ENCODE results near the gene GPR146. TPM values are rescaled to one million over a fixed set of nuclear protein-coding genes. Genes with fewer than 3 reads are reported as not detected.

Gene GPR146
- total and polyA plus RNA-seq, 11 donors: 11.1 to 56.8 (median 25.2) TPM

DNA sequence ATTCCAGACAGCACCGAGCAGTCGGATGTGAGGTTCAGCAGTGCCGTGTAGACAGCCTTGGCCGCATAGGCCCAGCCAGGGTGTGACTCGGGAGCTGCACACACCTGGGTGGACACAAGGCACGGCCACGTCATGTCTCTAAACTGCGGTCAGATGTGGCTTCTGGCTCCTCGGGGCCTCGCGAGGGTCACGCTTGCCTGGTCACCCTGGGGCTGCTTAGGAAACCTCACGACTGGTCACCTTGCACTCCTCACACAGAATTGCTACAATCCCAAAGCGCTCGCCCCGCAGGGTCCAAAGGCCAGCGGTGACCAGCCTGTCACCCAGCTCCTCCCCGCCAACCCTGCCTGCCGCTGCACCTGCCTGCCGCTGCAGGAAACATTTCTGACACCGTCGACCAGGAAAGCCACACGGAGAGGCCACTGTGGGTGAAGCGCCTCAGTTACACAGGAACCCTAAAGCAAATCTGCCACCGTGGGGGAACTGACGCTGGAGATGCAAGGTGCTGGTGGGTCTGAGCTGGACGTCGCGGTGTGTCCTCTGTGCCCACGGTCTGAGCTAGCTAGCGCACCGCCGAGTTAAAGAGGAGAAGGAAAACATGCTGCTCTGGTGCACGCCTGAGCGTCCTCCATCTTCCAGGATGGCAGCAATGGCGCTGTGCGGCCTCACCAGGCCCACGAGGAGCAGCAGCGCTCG is 48.6 kb downstream of the GPR146 start:
- H3K27ac ChIP-seq: no peak overlapping the region
- no peaks in the 10 kb centered on the region for H3K9me3 ChIP-seq
- peaks cover 0 to 23% (median 5%) of the 10 kb centered on the region in 9 donors for H3K36me3 ChIP-seq
- no peaks in the 10 kb centered on the region for H3K27me3 ChIP-seq
- H3K4me3 ChIP-seq: no peak overlapping the region
- WGBS, 4 donors: 94 to 97% (median 94%) methylated on average over 27 to 40 of the region's 40 CpGs
- ATAC-seq (no peak), DNase-seq (no peak)
- TF ChIP-seq, protein P1, sequence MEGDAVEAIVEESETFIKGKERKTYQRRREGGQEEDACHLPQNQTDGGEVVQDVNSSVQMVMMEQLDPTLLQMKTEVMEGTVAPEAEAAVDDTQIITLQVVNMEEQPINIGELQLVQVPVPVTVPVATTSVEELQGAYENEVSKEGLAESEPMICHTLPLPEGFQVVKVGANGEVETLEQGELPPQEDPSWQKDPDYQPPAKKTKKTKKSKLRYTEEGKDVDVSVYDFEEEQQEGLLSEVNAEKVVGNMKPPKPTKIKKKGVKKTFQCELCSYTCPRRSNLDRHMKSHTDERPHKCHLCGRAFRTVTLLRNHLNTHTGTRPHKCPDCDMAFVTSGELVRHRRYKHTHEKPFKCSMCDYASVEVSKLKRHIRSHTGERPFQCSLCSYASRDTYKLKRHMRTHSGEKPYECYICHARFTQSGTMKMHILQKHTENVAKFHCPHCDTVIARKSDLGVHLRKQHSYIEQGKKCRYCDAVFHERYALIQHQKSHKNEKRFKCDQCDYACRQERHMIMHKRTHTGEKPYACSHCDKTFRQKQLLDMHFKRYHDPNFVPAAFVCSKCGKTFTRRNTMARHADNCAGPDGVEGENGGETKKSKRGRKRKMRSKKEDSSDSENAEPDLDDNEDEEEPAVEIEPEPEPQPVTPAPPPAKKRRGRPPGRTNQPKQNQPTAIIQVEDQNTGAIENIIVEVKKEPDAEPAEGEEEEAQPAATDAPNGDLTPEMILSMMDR (IDR thresholded peaks at IDR 0.05): no peak
- no peak for TF ChIP-seq POLR2A (IDR thresholded peaks at IDR 0.05)
- intact Hi-C loops (cut with DNase I): no loop called here
- peaks cover 0 to 22% (median 7%) of the 10 kb centered on the region in 12 donors for H3K4me1 ChIP-seq

DNA sequence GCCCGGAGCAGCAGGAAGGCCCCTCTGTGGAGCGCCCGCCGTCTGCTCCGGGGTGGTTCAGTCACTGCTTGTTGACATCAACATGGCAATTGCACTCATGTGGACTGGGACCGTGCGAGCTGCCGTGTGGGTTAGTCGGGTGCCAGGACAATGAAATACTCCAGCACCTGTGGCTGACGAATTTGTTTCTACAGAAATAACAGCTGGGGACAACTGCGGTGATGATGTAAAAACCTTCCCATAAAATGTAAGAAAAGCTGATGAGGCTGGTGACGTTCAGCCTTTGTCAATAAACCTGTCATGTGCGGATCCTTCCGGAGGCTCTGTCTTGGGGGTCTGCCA is 49.1 kb downstream of the GPR146 start:
- Histone ChIP-seq H3K27me3 (no peaks in the 10 kb centered on the region), H3K27ac (no peak overlapping the region), H3K9me3 (no peaks in the 10 kb centered on the region), H3K4me1 (peaks cover 0 to 17% (median 4%) of the 10 kb centered on the region in 12 donors), H3K4me3 (no peak overlapping the region), H3K36me3 (peaks cover 0 to 23% (median 5%) of the 10 kb centered on the region in 9 donors)
- 81 to 94% (median 86%) methylated on average over 10 to 14 of the region's 14 CpGs for WGBS, 4 donors
- TF ChIP-seq, protein P1 (IDR thresholded peaks at IDR 0.05): no peak
- TF ChIP-seq POLR2A (IDR thresholded peaks at IDR 0.05): no peak
- DNase-seq: no peak
- intact Hi-C loops (cut with DNase I): no loop called here
- ATAC-seq: no peak

DNA sequence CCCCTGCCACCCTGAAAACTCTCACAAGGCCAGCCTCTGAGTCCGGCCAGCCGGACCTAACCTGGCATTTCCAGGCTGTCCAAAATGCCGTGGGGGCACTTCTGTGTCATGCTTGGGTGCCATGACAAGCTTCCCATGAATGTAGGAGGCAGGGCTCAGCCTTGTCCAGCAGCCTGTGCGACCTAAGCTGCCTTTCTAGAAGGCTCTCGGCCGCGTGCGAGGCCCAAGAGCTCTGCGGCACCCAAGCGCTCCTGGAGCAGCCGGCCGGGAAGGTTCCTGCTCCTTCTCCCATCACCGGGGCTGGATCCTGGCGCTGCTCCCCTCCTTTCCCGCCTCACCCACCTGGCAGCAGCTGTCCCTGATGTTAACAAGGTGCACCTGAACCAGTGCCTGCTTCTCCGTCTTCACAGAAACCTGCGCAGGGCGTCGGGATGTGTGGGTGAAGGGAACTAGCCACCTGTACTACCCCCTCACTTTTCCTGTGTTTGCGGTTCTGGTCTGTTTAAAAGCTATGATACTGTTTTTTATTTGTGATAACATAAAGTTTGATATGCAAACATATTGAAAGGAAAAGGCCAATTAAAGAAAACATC is 49.7 kb downstream of the GPR146 start:
- H3K27ac ChIP-seq: no peak overlapping the region
- H3K9me3 ChIP-seq: no peaks in the 10 kb centered on the region
- no peak for TF ChIP-seq POLR2A (IDR thresholded peaks at IDR 0.05)
- TF ChIP-seq, protein P1 (IDR thresholded peaks at IDR 0.05): no peak
- 91 to 94% (median 93%) methylated on average over 20 of the region's 20 CpGs for WGBS, 4 donors
- no peak for ATAC-seq
- intact Hi-C loops (cut with DNase I): no loop called here
- no peak overlapping the region for H3K4me3 ChIP-seq
- peaks cover 0 to 15% (median 3%) of the 10 kb centered on the region in 12 donors for H3K4me1 ChIP-seq
- DNase-seq: no peak
- H3K36me3 ChIP-seq: peaks cover 0 to 23% (median 5%) of the 10 kb centered on the region in 9 donors
- H3K27me3 ChIP-seq: no peaks in the 10 kb centered on the region

DNA sequence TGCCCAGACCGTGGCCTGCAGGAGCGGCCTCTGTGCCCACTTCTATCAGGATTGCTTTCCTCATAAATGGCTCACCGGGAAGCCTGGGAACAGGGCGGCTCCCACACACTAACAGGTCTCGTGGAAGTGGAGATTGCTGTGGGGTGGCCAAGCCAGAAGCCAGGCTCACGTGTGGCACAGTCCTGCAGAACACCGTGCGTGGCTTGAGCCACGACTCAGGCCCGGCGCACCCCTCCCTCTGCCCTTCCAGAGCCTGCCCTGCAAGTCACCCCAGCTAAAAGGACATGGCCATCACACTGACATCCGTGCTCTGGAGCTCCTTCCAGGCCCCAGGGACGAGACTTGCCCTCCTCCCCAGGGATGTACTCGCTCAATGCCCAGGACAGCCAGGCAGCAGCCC is 50.5 kb downstream of the GPR146 start:
- no peaks in the 10 kb centered on the region for H3K27me3 ChIP-seq
- 76 to 87% (median 78%) methylated on average over 9 to 14 of the region's 14 CpGs for WGBS, 4 donors
- TF ChIP-seq, protein P1 (IDR thresholded peaks at IDR 0.05): no peak
- TF ChIP-seq POLR2A (IDR thresholded peaks at IDR 0.05): no peak
- no peak overlapping the region for H3K27ac ChIP-seq
- no peak overlapping the region for H3K4me3 ChIP-seq
- H3K4me1 ChIP-seq: peaks cover 0 to 15% (median 3%) of the 10 kb centered on the region in 12 donors
- ATAC-seq: no peak
- intact Hi-C loops (cut with DNase I): no loop called here
- DNase-seq: no peak
- peaks cover 0 to 23% (median 5%) of the 10 kb centered on the region in 9 donors for H3K36me3 ChIP-seq
- no peaks in the 10 kb centered on the region for H3K9me3 ChIP-seq
